H9 (cell line): ENCODE measurements around the gene RBFOX1. TPM values are rescaled to one million over a fixed set of nuclear protein-coding genes. Genes with fewer than 3 reads are reported as not detected.

Experiments used
- DNase-seq: peaks from one replicate; pipeline ENCODE4 v3.0.0-alpha.2; 2017
- H2AFZ ChIP-seq: one replicate; pipeline ENCODE4 v1.6.1; 2013; ENCODE audit warnings: mild to moderate bottlenecking, low read length, control low read depth, moderate library complexity
- H2AK5ac ChIP-seq: 2 replicates; pipeline ENCODE4 v1.6.1; 2013; ENCODE audit warnings: low read length, control low read depth, mixed read lengths; ENCODE audit not compliant: insufficient read length
- H2BK120ac ChIP-seq: one replicate; pipeline ENCODE4 v1.6.1; 2013; ENCODE audit warnings: low read depth, mild to moderate bottlenecking, low read length, control low read depth, inconsistent platforms; ENCODE audit not compliant: poor library complexity, severe bottlenecking
- H2BK12ac ChIP-seq: 2 replicates; pipeline ENCODE4 v1.6.1; 2013; ENCODE audit warnings: low read length, control low read depth, mixed read lengths, low read depth; ENCODE audit not compliant: insufficient read length
- H2BK15ac ChIP-seq: 2 replicates; pipeline ENCODE4 v1.6.1; 2013; ENCODE audit warnings: low read depth, low read length, control low read depth
- H2BK20ac ChIP-seq: one replicate; pipeline ENCODE4 v1.6.1; 2013; ENCODE audit warnings: low read depth, mild to moderate bottlenecking, low read length, control low read depth, inconsistent platforms; ENCODE audit not compliant: poor library complexity, severe bottlenecking
- H2BK5ac ChIP-seq: 2 replicates; pipeline ENCODE4 v1.6.1; 2013; ENCODE audit warnings: low read length, control low read depth, mixed read lengths; ENCODE audit not compliant: insufficient read length
- H3K14ac ChIP-seq: 2 replicates; pipeline ENCODE4 v1.6.1; 2013; ENCODE audit warnings: low read length, control low read depth; ENCODE audit not compliant: insufficient read depth
- H3K18ac ChIP-seq: 2 replicates; pipeline ENCODE4 v1.6.1; 2013; ENCODE audit warnings: low read depth, mild to moderate bottlenecking, mixed read lengths, low read length, control low read depth; ENCODE audit not compliant: insufficient read length
- H3K23ac ChIP-seq: 2 replicates; pipeline ENCODE4 v1.6.1; 2013; ENCODE audit warnings: low read length, control low read depth, mixed read lengths, low read depth; ENCODE audit not compliant: insufficient read length
- H3K23me2 ChIP-seq: 2 replicates; pipeline ENCODE4 v1.6.1; 2013; ENCODE audit warnings: low read depth, mild to moderate bottlenecking, mixed read lengths, low read length, control low read depth; ENCODE audit not compliant: insufficient read length, poor library complexity, severe bottlenecking
- H3K27ac ChIP-seq: 2 replicates; pipeline ENCODE4 v1.5.1; 2013; ENCODE audit warnings: low read length, control low read depth, mixed read lengths, low read depth; ENCODE audit not compliant: insufficient read length
- H3K27me3 ChIP-seq: 2 replicates; pipeline ENCODE4 v1.6.1; 2013; ENCODE audit warnings: low read length, control low read depth, inconsistent platforms; ENCODE audit not compliant: insufficient read depth
- H3K4ac ChIP-seq: 2 replicates; pipeline ENCODE4 v1.6.1; 2013; ENCODE audit warnings: low read depth, mild to moderate bottlenecking, control low read depth, inconsistent platforms, low read length, moderate library complexity
- H3K4me1 ChIP-seq: 2 replicates; pipeline ENCODE4 v1.6.1; 2013; ENCODE audit warnings: low read length, control low read depth, inconsistent platforms; ENCODE audit not compliant: insufficient read depth
- H3K4me2 ChIP-seq: 2 replicates; pipeline ENCODE4 v1.6.1; 2013; ENCODE audit warnings: low read length, control low read depth, mixed read lengths; ENCODE audit not compliant: insufficient read length, insufficient read depth
- H3K56ac ChIP-seq: 2 replicates; pipeline ENCODE4 v1.6.1; 2013; ENCODE audit warnings: low read depth, mild to moderate bottlenecking, mixed read lengths, low read length, control low read depth; ENCODE audit not compliant: insufficient read length
- H3K79me1 ChIP-seq: 2 replicates; pipeline ENCODE4 v1.6.1; 2013; ENCODE audit warnings: low read depth, mild to moderate bottlenecking, moderate library complexity, low read length, control low read depth, inconsistent platforms; ENCODE audit not compliant: insufficient read depth, poor library complexity, severe bottlenecking
- H3K79me2 ChIP-seq: 2 replicates; pipeline ENCODE4 v1.6.1; 2013; ENCODE audit warnings: low read length, control low read depth, inconsistent platforms; ENCODE audit not compliant: insufficient read depth
- H3K9ac ChIP-seq: 2 replicates; pipeline ENCODE4 v1.6.1; 2013; ENCODE audit warnings: low read length, control low read depth, mixed read lengths; ENCODE audit not compliant: insufficient read length; ENCODE audit errors: extremely low read depth
- H3K9me3 ChIP-seq: one replicate; pipeline ENCODE4 v1.6.1; 2013; ENCODE audit warnings: low read depth, low read length, inconsistent platforms; ENCODE audit not compliant: control insufficient read depth
- H3T11ph ChIP-seq: one replicate; pipeline ENCODE4 v1.6.1; 2013; ENCODE audit warnings: mild to moderate bottlenecking, low read length, control low read depth, inconsistent platforms
- H4K20me1 ChIP-seq: one replicate; pipeline ENCODE4 v1.6.1; 2013; ENCODE audit not compliant: control insufficient read depth, insufficient read length, insufficient read depth
- H4K5ac ChIP-seq: 2 replicates; pipeline ENCODE4 v1.6.1; 2013; ENCODE audit warnings: low read depth, mild to moderate bottlenecking, mixed read lengths, low read length, control low read depth; ENCODE audit not compliant: insufficient read length
- H4K8ac ChIP-seq: replicated peaks from 2 replicates; pipeline ENCODE4 v1.6.1; 2013; ENCODE audit warnings: low read length, control low read depth, mixed read lengths, low read depth; ENCODE audit not compliant: insufficient read length
- H4K91ac ChIP-seq: 2 replicates; pipeline ENCODE4 v1.6.1; 2013; ENCODE audit warnings: low read depth, mild to moderate bottlenecking, moderate library complexity, mixed read lengths, low read length, control low read depth; ENCODE audit not compliant: insufficient read length
- H3K27ac Mint-ChIP-seq, 3 experiments: 2 replicates in 2 of 3; 3 replicates in 1 of 3; pipeline ENCODE4 v1.8.0; 2020 to 2021; ENCODE audit warnings: mixed read lengths in 3 of 3, mild to moderate bottlenecking in 1 of 3, moderate library complexity in 1 of 3
- H3K27me3 Mint-ChIP-seq: 2 replicates; pipeline ENCODE4 v1.8.0; 2021; ENCODE audit warnings: low read depth, mild to moderate bottlenecking, moderate library complexity, mixed read lengths
- H3K36me3 Mint-ChIP-seq, 3 experiments: 2 replicates in 2 of 3; 3 replicates in 1 of 3; pipeline ENCODE4 v1.8.0; 2020 to 2021; ENCODE audit warnings: low read depth in 3 of 3, mixed read lengths in 3 of 3; ENCODE audit not compliant: insufficient read depth in 1 of 3
- H3K4me1 Mint-ChIP-seq, 2 experiments: 2 replicates each; pipeline ENCODE4 v1.8.0; 2020; ENCODE audit warnings: mixed read lengths in 2 of 2
- H3K4me3 Mint-ChIP-seq, 2 experiments: 2 replicates in 1 of 2; 3 replicates in 1 of 2; pipeline ENCODE4 v1.8.0; 2020 to 2021; ENCODE audit warnings: mild to moderate bottlenecking in 2 of 2, mixed read lengths in 2 of 2, moderate library complexity in 1 of 2
- H3K9me3 Mint-ChIP-seq, 2 experiments: 2 replicates in 1 of 2; 3 replicates in 1 of 2; pipeline ENCODE4 v1.8.0; 2020; ENCODE audit warnings: mild to moderate bottlenecking in 2 of 2, mixed read lengths in 2 of 2, moderate library complexity in 1 of 2
- CTCF ChIP-seq: fragments of 200-600 bp; sonication (generic); conservative IDR thresholded peaks from 3 replicates; pipeline ENCODE4 v1.8.0; 2021; ENCODE audit warnings: antibody characterized with exemption, mild to moderate bottlenecking
- WGBS: extraction: QIAGEN DNeasy Blood & Tissue Kit; methylation state at CpG from one replicate; pipeline ENCODE4 v1.1.7; 2013; ENCODE audit warnings: missing lambda C conversion rate, low lambda C conversion rate, mixed read lengths; ENCODE audit not compliant: insufficient read length; ENCODE audit errors: extremely low coverage; 5-methylcytosine and 5-hydroxymethylcytosine counted together
- total RNA-seq: library from RNA; stranded (reverse); gene quantifications from 2 replicates; pipeline ENCODE4 v1.2.1, GENCODE V29; 2021

Gene RBFOX1
- total RNA-seq, 1 experiment from 2014 or later, result 2.0 TPM

- Histone ChIP-seq H2BK12ac (no peak overlapping the region), H3K27me3 (no peaks in the 10 kb centered on the region), H4K8ac (no peak overlapping the region), H2AK5ac (no peak overlapping the region), H3K4me2 (no peak overlapping the region), H4K91ac (no peak overlapping the region), H2BK120ac (no peak overlapping the region), H3K14ac (no peak overlapping the region), H4K5ac (no peak overlapping the region), H3K9me3 (no peaks in the 10 kb centered on the region), H3K23ac (no peak overlapping the region), H3K79me1 (no peaks in the 10 kb centered on the region), H3K18ac (no peak overlapping the region), H3K56ac (no peak overlapping the region), H3K23me2 (no peaks in the 10 kb centered on the region), H2AFZ (no peak overlapping the region), H2BK15ac (no peak overlapping the region), H2BK20ac (no peak overlapping the region), H3K79me2 (no peaks in the 10 kb centered on the region), H3K27ac (no peak overlapping the region), H3K4ac (no peak overlapping the region), H3T11ph (no peak overlapping the region), H3K4me1 (no peaks in the 10 kb centered on the region), H3K9ac (no peak overlapping the region), H4K20me1 (no peaks in the 10 kb centered on the region), H2BK5ac (no peak overlapping the region)
- no peak for TF ChIP-seq CTCF
- no peaks in the 10 kb centered on the region for H3K27me3 Mint-ChIP-seq
- no peaks in the 10 kb centered on the region for H3K36me3 Mint-ChIP-seq
- H3K4me3 Mint-ChIP-seq, result no peak overlapping the region
- DNase-seq, result no peak
- H3K4me1 Mint-ChIP-seq, result peaks cover 5% of the 10 kb centered on the region in 2 experiments; a peak in 3 of 4 replicates
- WGBS, result no CpG with 5 or more reads among the region's 3 CpGs
- no peaks in the 10 kb centered on the region for H3K9me3 Mint-ChIP-seq
- no peak overlapping the region for H3K27ac Mint-ChIP-seq
These were observed 3.5 kb downstream of the RBFOX1 start for GRCh38 chr16:7335991-7336634.
